Skeletal muscle tissue (tissue), 4 donors: ENCODE results near the gene RUSF1. TPM values are rescaled to one million over a fixed set of nuclear protein-coding genes. Genes with fewer than 3 reads are reported as not detected.
"Not testable (repeated sequence)": the region's sequence is repeated elsewhere in the genome, so short reads cannot be mapped to it uniquely, and the experiment has no call there.

Experiments
- H3K27ac ChIP-seq: one replicate; pipeline ENCODE4 v1.7.0; 2013; ENCODE audit warnings: mild to moderate bottlenecking, low read depth, low read length, inconsistent platforms
- H3K27me3 ChIP-seq, 3 donors: one replicate each; pipeline ENCODE4 v1.7.0; 2013; ENCODE audit warnings: low read length in 3 of 3; ENCODE audit not compliant: control insufficient read depth in 3 of 3, insufficient read depth in 3 of 3
- H3K36me3 ChIP-seq, 3 donors: one replicate each; pipeline ENCODE4 v1.7.0; 2013; ENCODE audit warnings: low read length in 3 of 3; ENCODE audit not compliant: control insufficient read depth in 3 of 3, insufficient read depth in 3 of 3
- H3K4me1 ChIP-seq, 3 donors: one replicate each; pipeline ENCODE4 v1.7.0; 2013; ENCODE audit warnings: low read length in 3 of 3, mild to moderate bottlenecking in 3 of 3; ENCODE audit not compliant: control insufficient read depth in 3 of 3, insufficient read depth in 3 of 3
- H3K4me3 ChIP-seq, 3 donors: one replicate each; pipeline ENCODE4 v1.7.0; 2013; ENCODE audit warnings: low read length in 3 of 3
- H3K9ac ChIP-seq, 3 donors: one replicate each; pipeline ENCODE4 v1.7.0; 2013; ENCODE audit warnings: low read length in 3 of 3, mild to moderate bottlenecking in 3 of 3, moderate library complexity in 2 of 3, low read depth in 1 of 3
- H3K9me3 ChIP-seq, 3 donors: one replicate each; pipeline ENCODE4 v1.7.0; 2013; ENCODE audit warnings: low read length in 3 of 3; ENCODE audit not compliant: control insufficient read depth in 3 of 3
- total RNA-seq: library from RNA; depleted of rRNA; stranded (reverse); fragments of >200 nt; gene quantifications from one replicate; pipeline ENCODE4 v1.2.3, GENCODE V29; 2014
- donor health status: Osteomylitis.

Gene RUSF1
- total RNA-seq, 1 donor from 2014 or later = 30.8 TPM

DNA sequence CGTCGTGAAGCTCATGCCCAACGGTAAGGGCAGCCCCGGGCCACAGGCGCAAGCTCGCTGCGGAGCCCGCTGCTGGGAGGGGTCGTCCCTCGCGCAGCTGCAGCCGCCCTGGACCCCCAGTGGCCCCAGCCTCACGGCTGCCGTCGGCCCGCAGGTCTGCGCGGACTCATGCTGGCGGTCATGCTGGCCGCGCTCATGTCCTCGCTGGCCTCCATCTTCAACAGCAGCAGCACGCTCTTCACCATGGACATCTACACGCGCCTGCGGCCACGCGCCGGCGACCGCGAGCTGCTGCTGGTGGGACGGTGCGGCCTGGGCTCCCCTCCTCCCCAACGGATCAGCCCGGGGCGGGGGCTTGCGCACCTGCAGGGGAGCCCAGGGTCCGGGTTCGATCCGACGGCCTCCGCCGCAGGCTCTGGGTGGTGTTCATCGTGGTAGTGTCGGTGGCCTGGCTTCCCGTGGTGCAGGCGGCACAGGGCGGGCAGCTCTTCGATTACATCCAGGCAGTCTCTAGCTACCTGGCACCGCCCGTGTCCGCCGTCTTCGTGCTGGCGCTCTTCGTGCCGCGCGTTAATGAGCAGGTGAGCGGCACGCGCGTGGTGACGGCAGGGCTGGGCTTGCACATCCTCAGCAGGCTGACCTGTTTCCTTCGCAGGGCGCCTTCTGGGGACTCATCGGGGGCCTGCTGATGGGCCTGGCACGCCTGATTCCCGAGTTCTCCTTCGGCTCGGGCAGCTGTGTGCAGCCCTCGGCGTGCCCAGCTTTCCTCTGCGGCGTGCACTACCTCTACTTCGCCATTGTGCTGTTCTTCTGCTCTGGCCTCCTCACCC, 19.5 kb downstream of the RUSF1 start:
- no peaks in the 10 kb centered on the region for H3K9me3 ChIP-seq
- H3K9ac ChIP-seq = peak overlapping the region in 1 of 3 donors; percentile 68
- peak overlapping the region in 2 of 3 donors; percentile 63 to 73 for H3K4me3 ChIP-seq
- H3K27me3 ChIP-seq = peaks cover 42 to 47% (median 43%) of the 10 kb centered on the region in 3 donors
- H3K4me1 ChIP-seq = peaks cover 15 to 21% (median 18%) of the 10 kb centered on the region in 3 donors
- H3K27ac ChIP-seq = no peak overlapping the region
- peaks cover 23 to 31% (median 24%) of the 10 kb centered on the region in 3 donors for H3K36me3 ChIP-seq

- Histone ChIP-seq H3K4me3 (peak overlapping the region; percentile 62 to 73 (median 63)), H3K27ac (no peak overlapping the region), H3K9me3 (no peaks in the 10 kb centered on the region), H3K9ac (peak overlapping the region; percentile 45 to 68 (median 51)), H3K4me1 (peaks cover 15 to 21% (median 18%) of the 10 kb centered on the region in 3 donors), H3K36me3 (peaks cover 15 to 23% (median 16%) of the 10 kb centered on the region in 3 donors), H3K27me3 (peaks cover 42 to 47% (median 43%) of the 10 kb centered on the region in 3 donors)
Measured at GRCh38 chr16:31487720-31488467, 20.3 kb downstream of the RUSF1 start.

DNA sequence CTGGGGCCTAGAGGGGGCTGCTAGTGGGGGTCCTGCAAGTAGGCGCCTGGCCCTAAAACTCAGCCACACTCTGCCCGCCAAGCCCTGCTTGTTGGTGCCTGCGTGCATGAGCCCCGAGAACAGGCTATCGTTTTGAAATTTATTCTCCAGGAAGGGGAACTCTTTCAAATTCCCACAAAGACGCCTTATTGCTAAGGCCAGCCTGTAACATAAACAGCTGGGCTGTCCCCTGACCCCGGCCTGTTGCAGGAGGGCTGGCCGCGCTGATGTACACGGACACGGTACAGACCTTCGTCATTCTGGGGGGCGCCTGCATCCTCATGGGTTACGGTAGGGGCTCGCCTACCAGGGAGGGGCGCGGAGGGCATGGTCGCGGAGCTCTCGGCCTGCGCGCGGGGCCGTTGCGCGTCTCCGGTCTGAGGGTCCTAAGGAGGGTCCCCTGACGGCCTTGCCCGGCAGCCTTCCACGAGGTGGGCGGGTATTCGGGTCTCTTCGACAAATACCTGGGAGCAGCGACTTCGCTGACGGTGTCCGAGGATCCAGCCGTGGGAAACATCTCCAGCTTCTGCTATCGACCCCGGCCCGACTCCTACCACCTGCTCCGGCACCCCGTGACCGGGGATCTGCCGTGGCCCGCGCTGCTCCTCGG, 21.0 kb downstream of the RUSF1 start:
- Histone ChIP-seq H3K9me3 (no peaks in the 10 kb centered on the region), H3K4me1 (peaks cover 15 to 21% (median 18%) of the 10 kb centered on the region in 3 donors), H3K27me3 (peaks cover 42 to 47% (median 43%) of the 10 kb centered on the region in 3 donors), H3K27ac (no peak overlapping the region), H3K4me3 (peak overlapping the region; percentile 62 to 73 (median 63)), H3K9ac (peak overlapping the region; percentile 45 to 68 (median 51)), H3K36me3 (peaks cover 8 to 16% (median 9%) of the 10 kb centered on the region in 3 donors)

- H3K9ac ChIP-seq = no peak overlapping the region
- no peak overlapping the region for H3K4me3 ChIP-seq
- H3K9me3 ChIP-seq = no peaks in the 10 kb centered on the region
- no peak overlapping the region for H3K27ac ChIP-seq
- peaks cover 43 to 47% (median 47%) of the 10 kb centered on the region in 3 donors for H3K27me3 ChIP-seq
- H3K36me3 ChIP-seq = peaks cover 2 to 8% (median 3%) of the 10 kb centered on the region in 3 donors
- H3K4me1 ChIP-seq = peaks cover 15 to 21% (median 18%) of the 10 kb centered on the region in 3 donors
Measured at GRCh38 chr16:31486045-31486444, 22.1 kb downstream of the RUSF1 start.

- Histone ChIP-seq H3K27ac (no peak overlapping the region), H3K4me3 (no peak overlapping the region), H3K27me3 (peaks cover 43 to 47% (median 47%) of the 10 kb centered on the region in 3 donors), H3K36me3 (peaks cover 1 to 4% (median 2%) of the 10 kb centered on the region in 3 donors), H3K4me1 (peaks cover 18 to 22% (median 21%) of the 10 kb centered on the region in 3 donors), H3K9ac (no peak overlapping the region), H3K9me3 (no peaks in the 10 kb centered on the region)
Measured at GRCh38 chr16:31485571-31485970, 22.6 kb downstream of the RUSF1 start.

DNA sequence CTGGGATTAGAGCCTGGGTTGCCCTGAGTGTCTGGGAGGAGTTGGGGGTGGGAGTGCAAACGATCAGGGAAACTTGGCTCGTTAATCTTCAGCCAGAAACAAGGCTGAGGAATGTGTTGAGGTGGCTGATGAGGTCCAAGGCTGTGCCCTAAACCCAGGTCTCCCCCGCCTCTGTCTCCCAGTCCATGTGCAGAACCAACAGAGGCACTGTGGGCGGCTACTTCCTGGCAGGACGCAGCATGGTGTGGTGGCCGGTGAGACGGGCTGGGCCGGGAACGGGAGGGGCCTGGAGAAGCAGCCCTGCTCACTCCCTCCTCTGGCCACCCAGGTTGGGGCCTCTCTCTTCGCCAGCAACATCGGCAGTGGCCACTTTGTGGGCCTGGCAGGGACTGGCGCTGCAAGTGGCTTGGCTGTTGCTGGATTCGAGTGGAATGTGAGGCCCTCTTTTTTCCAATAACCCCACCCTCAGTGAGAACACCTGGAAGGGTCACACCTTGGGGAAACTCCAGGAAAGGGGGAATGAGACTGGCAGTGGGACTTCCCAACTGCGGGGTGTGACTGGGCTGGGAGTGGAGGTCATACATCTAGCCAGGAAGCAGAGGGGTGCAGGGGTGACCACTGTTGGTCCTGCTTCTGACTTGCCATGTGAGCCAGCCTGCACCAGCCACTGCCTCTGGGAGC, 23.6 kb downstream of the RUSF1 start:
- Histone ChIP-seq H3K27me3 (peaks cover 45 to 48% (median 47%) of the 10 kb centered on the region in 3 donors), H3K9ac (no peak overlapping the region), H3K4me3 (no peak overlapping the region), H3K36me3 (no peaks in the 10 kb centered on the region), H3K9me3 (no peaks in the 10 kb centered on the region), H3K4me1 (peaks cover 18 to 24% (median 21%) of the 10 kb centered on the region in 3 donors), H3K27ac (no peak overlapping the region)

GRCh38 chr16:31484048-31484447, 24.1 kb downstream of the RUSF1 start:
- not testable (repeated sequence) for H3K36me3 ChIP-seq, H3K4me3 ChIP-seq, H3K9me3 ChIP-seq, H3K9ac ChIP-seq, H3K27ac ChIP-seq
- Histone ChIP-seq H3K4me1 (peaks cover 18 to 24% (median 21%) of the 10 kb centered on the region in 3 donors), H3K27me3 (peaks cover 45 to 50% (median 49%) of the 10 kb centered on the region in 3 donors)

DNA sequence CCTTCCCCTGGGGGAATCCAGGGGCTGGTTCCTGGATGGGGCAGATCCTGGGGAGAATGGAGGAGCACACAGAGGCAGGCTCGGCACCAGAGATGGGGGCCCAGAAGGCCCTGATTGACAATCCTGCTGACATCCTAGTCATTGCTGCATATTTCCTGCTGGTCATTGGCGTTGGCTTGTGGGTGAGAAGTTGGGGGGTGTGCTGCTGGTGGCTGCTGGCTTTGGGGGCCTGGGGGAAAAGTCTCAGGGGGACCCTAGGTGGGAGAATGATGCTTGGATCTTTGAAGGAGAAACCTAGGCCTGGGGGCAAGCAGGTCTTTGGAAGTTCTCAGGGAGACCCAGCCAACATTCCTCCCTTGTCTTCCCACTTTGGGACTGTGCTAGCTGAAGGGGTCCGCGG, 25.1 kb downstream of the RUSF1 start, which contains the start of gene SLC5A2:
SLC5A2 (plus strand) TSS at position 43 of the 400 bp plus-strand sequence; CDS start at position 57, 14 bp downstream.
- no peak within 1 kb of the TSS for H3K4me3 ChIP-seq
- peaks cover 35 to 47% (median 41%) of the 10 kb centered on the region in 3 donors for H3K27me3 ChIP-seq
- H3K9me3 ChIP-seq = no peaks in the 10 kb centered on the region
- no peak within 1 kb of the TSS for H3K27ac ChIP-seq
- H3K36me3 ChIP-seq = no peaks in the 10 kb centered on the region
- no peak within 1 kb of the TSS for H3K9ac ChIP-seq
- peaks cover 11 to 17% (median 13%) of the 10 kb centered on the region in 3 donors for H3K4me1 ChIP-seq
